ENCODE data around the gene HSPA2. TPM values are rescaled to one million over a fixed set of nuclear protein-coding genes. Genes with fewer than 3 reads are reported as not detected.

HSPA2 gene
- 30.2 to 43.9 TPM (median 40.7 TPM) in 3 replicates for total RNA-seq (2021)
- Bru-seq, nascent RNA, result percentile 73 among the genes with signal in this experiment
- long read RNA-seq, experiment 1, transcript HSPA2-201 (1 exons, 2,767 nt), result major isoform, 187 of 188 reads
- long read RNA-seq, experiment 1, partial matches to known transcripts, result 0 of 188 reads
- long read RNA-seq, experiment 1, other reads (novel, unspliced or antisense), result 1 of 188 reads
- long read RNA-seq, experiment 2, transcript HSPA2-201 (1 exons, 2,767 nt), result major isoform, 59 of 59 reads
- long read RNA-seq, experiment 2, partial matches to known transcripts, result 0 of 59 reads
- long read RNA-seq, experiment 2, other reads (novel, unspliced or antisense), result 0 of 59 reads
- long read RNA-seq, experiment 3, transcript HSPA2-201 (1 exons, 2,767 nt), result major isoform, 37 of 37 reads
- long read RNA-seq, experiment 3, partial matches to known transcripts, result 0 of 37 reads
- long read RNA-seq, experiment 3, other reads (novel, unspliced or antisense), result 0 of 37 reads

DNA sequence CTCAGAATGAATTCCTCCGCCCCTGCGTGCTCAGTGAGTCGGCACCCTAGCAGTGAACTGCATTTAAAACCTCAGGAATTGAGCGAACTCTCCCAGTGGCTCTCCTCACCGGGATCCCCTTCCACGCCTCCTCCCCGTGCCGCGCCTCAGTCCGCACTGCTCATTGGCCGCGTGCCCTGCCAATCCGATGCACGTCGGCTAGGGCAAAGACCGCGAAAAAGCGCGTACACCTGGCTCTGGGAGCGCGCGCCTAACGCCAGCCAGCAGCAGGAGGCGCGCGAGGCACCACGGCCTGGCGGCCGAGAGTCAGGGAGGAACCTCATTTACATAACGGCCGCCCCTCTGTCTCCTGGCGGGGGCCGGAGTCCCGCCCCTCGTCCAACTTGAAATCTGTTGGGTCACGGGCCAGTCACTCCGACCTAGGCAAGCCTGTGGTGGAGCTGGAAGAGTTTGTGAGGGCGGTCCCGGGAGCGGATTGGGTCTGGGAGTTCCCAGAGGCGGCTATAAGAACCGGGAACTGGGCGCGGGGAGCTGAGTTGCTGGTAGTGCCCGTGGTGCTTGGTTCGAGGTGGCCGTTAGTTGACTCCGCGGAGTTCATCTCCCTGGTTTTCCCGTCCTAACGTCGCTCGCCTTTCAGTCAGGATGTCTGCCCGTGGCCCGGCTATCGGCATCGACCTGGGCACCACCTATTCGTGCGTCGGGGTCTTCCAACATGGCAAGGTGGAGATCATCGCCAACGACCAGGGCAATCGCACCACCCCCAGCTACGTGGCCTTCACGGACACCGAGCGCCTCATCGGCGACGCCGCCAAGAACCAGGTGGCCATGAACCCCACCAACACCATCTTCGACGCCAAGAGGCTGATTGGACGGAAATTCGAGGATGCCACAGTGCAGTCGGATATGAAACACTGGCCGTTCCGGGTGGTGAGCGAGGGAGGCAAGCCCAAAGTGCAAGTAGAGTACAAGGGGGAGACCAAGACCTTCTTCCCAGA is at the start of gene HSPA2:
TSS of gene HSPA2 (plus strand) at position 534 of the 995 bp plus-strand sequence. CDS start at position 643, 109 bp downstream.
- peak; percentile 93 for ATAC-seq
- Mint-ChIP-seq H3K27me3 (ENCODE audit: low read depth) (peaks cover 20% of the 10 kb centered on the region), H3K4me1 (peaks cover 38% of the 10 kb centered on the region), H3K9me3 (peaks cover 19% of the 10 kb centered on the region), H3K36me3 (peaks cover 25% of the 10 kb centered on the region), H3K4me3 (peak within 1 kb of the TSS; percentile 94), H3K27ac (peak within 1 kb of the TSS; percentile 100)
- DNase-seq (ENCODE audit: low spot score), result peak; percentile 99
- CTCF ChIA-PET, result interaction anchor here (0.6 to 1.6 kb wide), 24 partner anchors 8 to 282 kb away, joined by 3 to 19 read pairs (median 3); no protein-coding TSS in a partner anchor
- POLR2A ChIA-PET, result interaction anchor here (0.6 to 1.5 kb wide), 16 partner anchors 10 to 283 kb away, joined by 3 to 9 read pairs (median 4); partner anchors contain the start of genes MTHFD1, ZBTB1 and ZBTB25
- TF ChIP-seq NR3C1 (CRISPR knock-in tag; conservative IDR thresholded peaks at IDR 0.05; ENCODE audit: low read depth), result 0 out of 2 replicates have a peak, but pooled peaks have one; percentile 43
- TF ChIP-seq, protein P1, sequence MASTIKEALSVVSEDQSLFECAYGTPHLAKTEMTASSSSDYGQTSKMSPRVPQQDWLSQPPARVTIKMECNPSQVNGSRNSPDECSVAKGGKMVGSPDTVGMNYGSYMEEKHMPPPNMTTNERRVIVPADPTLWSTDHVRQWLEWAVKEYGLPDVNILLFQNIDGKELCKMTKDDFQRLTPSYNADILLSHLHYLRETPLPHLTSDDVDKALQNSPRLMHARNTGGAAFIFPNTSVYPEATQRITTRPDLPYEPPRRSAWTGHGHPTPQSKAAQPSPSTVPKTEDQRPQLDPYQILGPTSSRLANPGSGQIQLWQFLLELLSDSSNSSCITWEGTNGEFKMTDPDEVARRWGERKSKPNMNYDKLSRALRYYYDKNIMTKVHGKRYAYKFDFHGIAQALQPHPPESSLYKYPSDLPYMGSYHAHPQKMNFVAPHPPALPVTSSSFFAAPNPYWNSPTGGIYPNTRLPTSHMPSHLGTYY (CRISPR knock-in tag; IDR thresholded peaks at IDR 0.05), result no peak
- TF ChIP-seq, protein P2, sequence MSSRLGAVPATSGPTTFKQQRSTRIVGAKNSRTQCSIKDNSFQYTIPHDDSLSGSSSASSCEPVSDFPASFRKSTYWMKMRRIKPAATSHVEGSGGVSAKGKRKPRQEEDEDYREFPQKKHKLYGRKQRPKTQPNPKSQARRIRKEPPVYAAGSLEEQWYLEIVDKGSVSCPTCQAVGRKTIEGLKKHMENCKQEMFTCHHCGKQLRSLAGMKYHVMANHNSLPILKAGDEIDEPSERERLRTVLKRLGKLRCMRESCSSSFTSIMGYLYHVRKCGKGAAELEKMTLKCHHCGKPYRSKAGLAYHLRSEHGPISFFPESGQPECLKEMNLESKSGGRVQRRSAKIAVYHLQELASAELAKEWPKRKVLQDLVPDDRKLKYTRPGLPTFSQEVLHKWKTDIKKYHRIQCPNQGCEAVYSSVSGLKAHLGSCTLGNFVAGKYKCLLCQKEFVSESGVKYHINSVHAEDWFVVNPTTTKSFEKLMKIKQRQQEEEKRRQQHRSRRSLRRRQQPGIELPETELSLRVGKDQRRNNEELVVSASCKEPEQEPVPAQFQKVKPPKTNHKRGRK (CRISPR knock-in tag; IDR thresholded peaks at IDR 0.05; ENCODE audit: borderline replicate concordance), result no peak
- TF ChIP-seq ZNF232 (CRISPR knock-in tag; IDR thresholded peaks at IDR 0.05), result peak; percentile 88
- TF ChIP-seq, protein P3, sequence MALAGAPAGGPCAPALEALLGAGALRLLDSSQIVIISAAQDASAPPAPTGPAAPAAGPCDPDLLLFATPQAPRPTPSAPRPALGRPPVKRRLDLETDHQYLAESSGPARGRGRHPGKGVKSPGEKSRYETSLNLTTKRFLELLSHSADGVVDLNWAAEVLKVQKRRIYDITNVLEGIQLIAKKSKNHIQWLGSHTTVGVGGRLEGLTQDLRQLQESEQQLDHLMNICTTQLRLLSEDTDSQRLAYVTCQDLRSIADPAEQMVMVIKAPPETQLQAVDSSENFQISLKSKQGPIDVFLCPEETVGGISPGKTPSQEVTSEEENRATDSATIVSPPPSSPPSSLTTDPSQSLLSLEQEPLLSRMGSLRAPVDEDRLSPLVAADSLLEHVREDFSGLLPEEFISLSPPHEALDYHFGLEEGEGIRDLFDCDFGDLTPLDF (CRISPR knock-in tag; IDR thresholded peaks at IDR 0.05), result peak; percentile 80; the same call in 1 of the 2 replicates
- 0 out of 2 replicates have a peak, but pooled peaks have one; percentile 39 for TF ChIP-seq CREM (CRISPR knock-in tag; IDR thresholded peaks at IDR 0.05)
- TF ChIP-seq, protein P4, sequence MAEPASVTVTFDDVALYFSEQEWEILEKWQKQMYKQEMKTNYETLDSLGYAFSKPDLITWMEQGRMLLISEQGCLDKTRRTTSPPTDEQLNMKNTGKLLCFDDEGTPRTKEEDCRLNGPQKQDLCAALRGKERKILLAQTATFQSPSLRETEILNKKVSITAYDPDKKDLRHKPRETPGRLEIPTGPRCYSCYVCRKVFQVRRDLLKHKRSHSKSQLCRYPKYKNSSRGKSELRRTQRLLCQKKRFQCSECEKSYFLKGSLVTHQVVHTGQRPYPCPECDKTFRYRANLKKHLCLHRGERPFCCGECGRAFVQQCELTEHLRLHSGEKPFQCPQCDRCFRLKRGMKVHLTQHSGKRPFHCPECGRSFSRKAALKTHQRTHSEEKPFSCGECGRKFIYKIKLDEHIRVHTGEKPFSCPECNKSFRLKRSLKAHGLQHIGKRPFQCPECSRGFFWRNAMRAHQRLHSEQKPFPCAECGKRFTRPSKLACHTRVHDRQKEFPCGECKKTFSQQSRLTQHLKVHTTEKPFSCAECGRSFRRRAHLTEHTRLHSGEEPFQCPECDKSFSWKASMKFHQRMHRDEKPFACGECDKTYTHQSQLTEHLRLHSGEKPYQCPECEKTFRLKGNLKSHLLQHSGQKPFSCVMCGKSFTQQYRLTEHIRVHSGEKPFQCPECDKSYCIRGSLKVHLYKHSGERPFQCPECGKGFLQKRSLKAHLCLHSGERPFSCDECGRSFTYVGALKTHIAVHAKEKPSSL (CRISPR knock-in tag; conservative IDR thresholded peaks at IDR 0.05), result no peak
- TF ChIP-seq, protein P5, sequence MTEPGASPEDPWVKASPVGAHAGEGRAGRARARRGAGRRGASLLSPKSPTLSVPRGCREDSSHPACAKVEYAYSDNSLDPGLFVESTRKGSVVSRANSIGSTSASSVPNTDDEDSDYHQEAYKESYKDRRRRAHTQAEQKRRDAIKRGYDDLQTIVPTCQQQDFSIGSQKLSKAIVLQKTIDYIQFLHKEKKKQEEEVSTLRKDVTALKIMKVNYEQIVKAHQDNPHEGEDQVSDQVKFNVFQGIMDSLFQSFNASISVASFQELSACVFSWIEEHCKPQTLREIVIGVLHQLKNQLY (CRISPR knock-in tag; IDR thresholded peaks at IDR 0.05), result no peak
- TF ChIP-seq TP53 (CRISPR knock-in tag; IDR thresholded peaks at IDR 0.05), result peak; percentile 74; the same call in 1 of the 2 replicates
- TF ChIP-seq, protein P6, sequence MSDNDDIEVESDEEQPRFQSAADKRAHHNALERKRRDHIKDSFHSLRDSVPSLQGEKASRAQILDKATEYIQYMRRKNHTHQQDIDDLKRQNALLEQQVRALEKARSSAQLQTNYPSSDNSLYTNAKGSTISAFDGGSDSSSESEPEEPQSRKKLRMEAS (CRISPR knock-in tag; IDR thresholded peaks at IDR 0.05), result peak; percentile 92; the same call in 1 of the 2 replicates
- TF ChIP-seq KAT7 (CRISPR knock-in tag; IDR thresholded peaks at IDR 0.05; ENCODE audit: borderline replicate concordance), result no peak
- TF ChIP-seq CREB1 (CRISPR knock-in tag; IDR thresholded peaks at IDR 0.05), result peak; percentile 50; the same call in 1 of the 2 replicates
- TF ChIP-seq, protein P7, sequence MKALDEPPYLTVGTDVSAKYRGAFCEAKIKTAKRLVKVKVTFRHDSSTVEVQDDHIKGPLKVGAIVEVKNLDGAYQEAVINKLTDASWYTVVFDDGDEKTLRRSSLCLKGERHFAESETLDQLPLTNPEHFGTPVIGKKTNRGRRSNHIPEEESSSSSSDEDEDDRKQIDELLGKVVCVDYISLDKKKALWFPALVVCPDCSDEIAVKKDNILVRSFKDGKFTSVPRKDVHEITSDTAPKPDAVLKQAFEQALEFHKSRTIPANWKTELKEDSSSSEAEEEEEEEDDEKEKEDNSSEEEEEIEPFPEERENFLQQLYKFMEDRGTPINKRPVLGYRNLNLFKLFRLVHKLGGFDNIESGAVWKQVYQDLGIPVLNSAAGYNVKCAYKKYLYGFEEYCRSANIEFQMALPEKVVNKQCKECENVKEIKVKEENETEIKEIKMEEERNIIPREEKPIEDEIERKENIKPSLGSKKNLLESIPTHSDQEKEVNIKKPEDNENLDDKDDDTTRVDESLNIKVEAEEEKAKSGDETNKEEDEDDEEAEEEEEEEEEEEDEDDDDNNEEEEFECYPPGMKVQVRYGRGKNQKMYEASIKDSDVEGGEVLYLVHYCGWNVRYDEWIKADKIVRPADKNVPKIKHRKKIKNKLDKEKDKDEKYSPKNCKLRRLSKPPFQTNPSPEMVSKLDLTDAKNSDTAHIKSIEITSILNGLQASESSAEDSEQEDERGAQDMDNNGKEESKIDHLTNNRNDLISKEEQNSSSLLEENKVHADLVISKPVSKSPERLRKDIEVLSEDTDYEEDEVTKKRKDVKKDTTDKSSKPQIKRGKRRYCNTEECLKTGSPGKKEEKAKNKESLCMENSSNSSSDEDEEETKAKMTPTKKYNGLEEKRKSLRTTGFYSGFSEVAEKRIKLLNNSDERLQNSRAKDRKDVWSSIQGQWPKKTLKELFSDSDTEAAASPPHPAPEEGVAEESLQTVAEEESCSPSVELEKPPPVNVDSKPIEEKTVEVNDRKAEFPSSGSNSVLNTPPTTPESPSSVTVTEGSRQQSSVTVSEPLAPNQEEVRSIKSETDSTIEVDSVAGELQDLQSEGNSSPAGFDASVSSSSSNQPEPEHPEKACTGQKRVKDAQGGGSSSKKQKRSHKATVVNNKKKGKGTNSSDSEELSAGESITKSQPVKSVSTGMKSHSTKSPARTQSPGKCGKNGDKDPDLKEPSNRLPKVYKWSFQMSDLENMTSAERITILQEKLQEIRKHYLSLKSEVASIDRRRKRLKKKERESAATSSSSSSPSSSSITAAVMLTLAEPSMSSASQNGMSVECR (CRISPR knock-in tag; IDR thresholded peaks at IDR 0.05; ENCODE audit: borderline replicate concordance), result no peak
- no peak for TF ChIP-seq TCF7 (CRISPR knock-in tag; IDR thresholded peaks at IDR 0.05; ENCODE audit: low read depth)
- TF ChIP-seq FOXJ3 (CRISPR knock-in tag; IDR thresholded peaks at IDR 0.05; ENCODE audit: borderline replicate concordance), result no peak
- no peak for TF ChIP-seq NR1H2 (CRISPR knock-in tag; IDR thresholded peaks at IDR 0.05)
- TF ChIP-seq ZBTB21 (CRISPR knock-in tag; IDR thresholded peaks at IDR 0.05; ENCODE audit: borderline replicate concordance), result 0 out of 2 replicates have a peak, but pooled peaks have one; percentile 75
